ENCODE results near the gene AGAP1. TPM values are rescaled to one million over a fixed set of nuclear protein-coding genes. Genes with fewer than 3 reads are reported as not detected.

The AGAP1 gene
- total RNA-seq, 1 donor from 2014 or later, result 47.2 TPM

GRCh38 chr2:235513984-235514626 lies 20.3 kb downstream of the AGAP1 start:
- Mint-ChIP-seq H3K27me3 (no peaks in the 10 kb centered on the region), H3K36me3 (ENCODE audit: insufficient read depth) (peaks cover 5% of the 10 kb centered on the region), H3K4me1 (ENCODE audit: low read depth) (peaks cover 20% of the 10 kb centered on the region), H3K4me3 (ENCODE audit: low read depth) (no peak overlapping the region), H3K9me3 (ENCODE audit: low read depth) (no peaks in the 10 kb centered on the region), H3K27ac (peak overlapping the region; percentile 0)
- DNase-seq (ENCODE audit: low spot score, unreplicated experiment), result no peak
- TF ChIP-seq CTCF (IDR thresholded peaks at IDR 0.05; ENCODE audit: unreplicated experiment), result no peak

GRCh38 chr2:235514627-235515363 lies 21.0 kb downstream of the AGAP1 start:
- Mint-ChIP-seq H3K36me3 (ENCODE audit: insufficient read depth) (peaks cover 5% of the 10 kb centered on the region), H3K4me1 (ENCODE audit: low read depth) (peaks cover 20% of the 10 kb centered on the region), H3K27ac (no peak overlapping the region), H3K9me3 (ENCODE audit: low read depth) (no peaks in the 10 kb centered on the region), H3K4me3 (ENCODE audit: low read depth) (no peak overlapping the region), H3K27me3 (no peaks in the 10 kb centered on the region)
- DNase-seq (ENCODE audit: low spot score, unreplicated experiment), result no peak
- TF ChIP-seq CTCF (IDR thresholded peaks at IDR 0.05; ENCODE audit: unreplicated experiment), result peak; percentile 23

GRCh38 chr2:235515364-235515742 lies 21.5 kb downstream of the AGAP1 start:
- DNase-seq (ENCODE audit: low spot score, unreplicated experiment), result no peak
- H3K36me3 Mint-ChIP-seq (ENCODE audit: insufficient read depth), result peaks cover 7% of the 10 kb centered on the region
- H3K9me3 Mint-ChIP-seq (ENCODE audit: low read depth), result no peaks in the 10 kb centered on the region
- no peak overlapping the region for H3K27ac Mint-ChIP-seq
- no peaks in the 10 kb centered on the region for H3K27me3 Mint-ChIP-seq
- peaks cover 21% of the 10 kb centered on the region for H3K4me1 Mint-ChIP-seq (ENCODE audit: low read depth)
- no peak overlapping the region for H3K4me3 Mint-ChIP-seq (ENCODE audit: low read depth)
- no peak for TF ChIP-seq CTCF (IDR thresholded peaks at IDR 0.05; ENCODE audit: unreplicated experiment)

GRCh38 chr2:235515821-235516220 lies 22.0 kb downstream of the AGAP1 start:
- no peak for TF ChIP-seq CTCF (IDR thresholded peaks at IDR 0.05; ENCODE audit: unreplicated experiment)
- Mint-ChIP-seq H3K36me3 (ENCODE audit: insufficient read depth) (peaks cover 7% of the 10 kb centered on the region), H3K9me3 (ENCODE audit: low read depth) (no peaks in the 10 kb centered on the region), H3K4me1 (ENCODE audit: low read depth) (peaks cover 17% of the 10 kb centered on the region), H3K4me3 (ENCODE audit: low read depth) (no peak overlapping the region), H3K27ac (no peak overlapping the region), H3K27me3 (no peaks in the 10 kb centered on the region)
- no peak for DNase-seq (ENCODE audit: low spot score, unreplicated experiment)

- no peaks in the 10 kb centered on the region for H3K9me3 Mint-ChIP-seq (ENCODE audit: low read depth)
- TF ChIP-seq CTCF (IDR thresholded peaks at IDR 0.05; ENCODE audit: unreplicated experiment), result no peak
- H3K27me3 Mint-ChIP-seq, result no peaks in the 10 kb centered on the region
- no peak overlapping the region for H3K27ac Mint-ChIP-seq
- H3K36me3 Mint-ChIP-seq (ENCODE audit: insufficient read depth), result peaks cover 7% of the 10 kb centered on the region
- no peak overlapping the region for H3K4me3 Mint-ChIP-seq (ENCODE audit: low read depth)
- DNase-seq (ENCODE audit: low spot score, unreplicated experiment), result no peak
- H3K4me1 Mint-ChIP-seq (ENCODE audit: low read depth), result peaks cover 14% of the 10 kb centered on the region
Observed at GRCh38 chr2:235516257-235516656, 22.4 kb downstream of the AGAP1 start.

Measured in progenitor cell of endocrine pancreas (in vitro differentiated cells).